ENCODE data around the gene NCOA3.

Gene NCOA3

GRCh38 chr20:47501482-47502270, at the start of gene NCOA3:
Gene NCOA3 (plus strand): TSS chr20:47501887. CDS start chr20:47622248, 120,361 bp downstream.
- Histone ChIP-seq H3K27ac (peak within 1 kb of the TSS; percentile 90 to 99), H3K4me3 (peak within 1 kb of the TSS; percentile 97)
- TF ChIP-seq, protein P1, sequence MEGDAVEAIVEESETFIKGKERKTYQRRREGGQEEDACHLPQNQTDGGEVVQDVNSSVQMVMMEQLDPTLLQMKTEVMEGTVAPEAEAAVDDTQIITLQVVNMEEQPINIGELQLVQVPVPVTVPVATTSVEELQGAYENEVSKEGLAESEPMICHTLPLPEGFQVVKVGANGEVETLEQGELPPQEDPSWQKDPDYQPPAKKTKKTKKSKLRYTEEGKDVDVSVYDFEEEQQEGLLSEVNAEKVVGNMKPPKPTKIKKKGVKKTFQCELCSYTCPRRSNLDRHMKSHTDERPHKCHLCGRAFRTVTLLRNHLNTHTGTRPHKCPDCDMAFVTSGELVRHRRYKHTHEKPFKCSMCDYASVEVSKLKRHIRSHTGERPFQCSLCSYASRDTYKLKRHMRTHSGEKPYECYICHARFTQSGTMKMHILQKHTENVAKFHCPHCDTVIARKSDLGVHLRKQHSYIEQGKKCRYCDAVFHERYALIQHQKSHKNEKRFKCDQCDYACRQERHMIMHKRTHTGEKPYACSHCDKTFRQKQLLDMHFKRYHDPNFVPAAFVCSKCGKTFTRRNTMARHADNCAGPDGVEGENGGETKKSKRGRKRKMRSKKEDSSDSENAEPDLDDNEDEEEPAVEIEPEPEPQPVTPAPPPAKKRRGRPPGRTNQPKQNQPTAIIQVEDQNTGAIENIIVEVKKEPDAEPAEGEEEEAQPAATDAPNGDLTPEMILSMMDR (IDR thresholded peaks at IDR 0.05) = no peak
- DNase-seq (ENCODE audit: low spot score) = peak; percentile 90

DNA sequence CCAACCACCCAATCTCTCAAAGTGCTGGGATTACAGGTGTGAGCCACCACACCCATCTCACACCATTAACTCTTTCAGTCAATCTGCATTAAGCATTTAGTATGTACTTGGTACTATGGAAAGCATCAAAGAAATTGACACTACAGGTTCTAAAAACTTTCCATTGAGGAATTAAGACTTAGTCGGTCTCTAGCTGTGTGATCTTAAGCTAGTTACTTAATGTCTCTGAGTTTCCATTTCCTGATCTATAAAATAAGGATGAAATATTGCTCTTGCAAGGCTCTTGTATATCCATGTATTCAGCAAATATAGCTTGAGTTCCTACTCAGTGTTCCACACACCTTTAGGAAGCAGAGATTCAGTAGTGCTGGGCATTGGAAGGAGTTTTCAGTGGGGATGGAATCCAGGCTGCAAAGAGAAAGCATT, 48.9 kb upstream of the NCOA3 start:
- TF ChIP-seq, protein P1 (IDR thresholded peaks at IDR 0.05) = no peak
- Histone ChIP-seq H3K4me3 (no peak overlapping the region), H3K27ac (peak overlapping the region in 1 of 2 donors; percentile 55)
- DNase-seq (ENCODE audit: low spot score) = no peak

DNA sequence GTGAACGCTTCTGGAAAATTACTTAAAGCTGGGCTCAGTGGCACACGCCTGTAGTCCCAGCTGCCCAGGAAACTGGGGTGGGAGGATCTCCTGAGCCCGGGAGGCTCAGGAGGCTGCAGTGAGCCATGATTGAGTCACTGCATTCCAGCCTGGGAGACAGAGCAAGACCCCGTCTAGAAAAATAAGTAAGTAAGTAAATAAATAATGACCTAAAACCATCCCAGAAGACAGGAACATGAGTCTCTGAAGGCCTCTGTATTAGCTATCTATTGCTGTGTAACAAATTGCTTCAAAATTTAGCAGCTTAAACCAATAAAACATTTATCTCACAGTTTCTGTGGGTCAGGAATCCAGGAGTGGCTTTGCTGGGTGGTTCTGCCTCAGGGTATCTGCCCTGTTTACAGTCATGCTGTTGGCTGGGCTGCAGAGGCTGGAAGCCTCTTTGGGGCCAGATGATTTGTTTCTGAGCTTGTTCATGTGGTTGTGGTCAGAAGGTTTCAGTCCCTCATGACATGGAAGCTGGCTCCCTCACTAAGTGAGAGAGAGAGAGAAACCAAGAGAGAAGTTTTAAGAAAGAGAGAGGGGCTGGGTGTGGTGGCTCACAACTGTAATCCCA, 48.4 kb upstream of the NCOA3 start:
- H3K4me3 ChIP-seq = no peak overlapping the region
- TF ChIP-seq, protein P1 (IDR thresholded peaks at IDR 0.05) = no peak
- DNase-seq (ENCODE audit: low spot score) = no peak
- peak overlapping the region in 1 of 2 donors; percentile 55 for H3K27ac ChIP-seq

DNA sequence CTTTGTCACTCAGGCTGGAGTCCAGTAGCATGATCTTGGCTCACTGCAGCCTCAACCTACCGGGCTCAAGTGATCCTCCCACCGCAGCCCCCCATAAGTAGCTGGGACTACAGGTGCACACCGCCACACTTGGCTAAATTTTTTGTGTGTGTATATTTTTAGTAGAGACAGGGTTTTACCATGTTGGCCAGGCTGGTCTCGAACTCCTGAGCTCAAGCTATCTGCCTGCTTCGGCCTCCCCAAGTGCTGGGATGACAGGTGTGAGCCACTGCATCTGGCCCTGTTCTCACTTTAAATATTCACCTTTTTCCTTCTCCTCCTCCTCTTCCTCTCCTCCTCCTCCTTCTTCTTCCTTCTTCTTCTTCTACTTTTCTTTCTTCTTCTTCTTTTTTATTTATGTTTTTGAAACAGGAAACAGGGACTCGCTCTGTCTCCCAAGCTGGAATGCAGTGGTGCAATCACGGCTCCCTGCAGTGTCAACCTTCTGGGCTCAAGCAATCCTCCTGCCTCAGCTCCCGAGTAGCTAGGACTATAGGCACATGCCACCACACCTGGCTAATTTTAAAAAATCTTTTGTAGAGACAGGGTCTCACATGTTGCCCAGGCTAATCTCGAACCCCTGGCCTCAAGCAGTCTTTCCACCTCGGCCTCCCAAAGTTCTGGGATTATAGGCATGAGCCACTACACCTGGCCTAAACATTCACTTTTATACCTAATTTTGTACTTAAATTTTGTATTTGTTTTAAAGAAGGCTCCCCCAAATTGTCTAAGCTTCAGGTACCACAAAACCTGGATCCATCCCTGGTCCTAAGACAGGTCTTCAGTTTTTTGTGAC, 47.2 kb upstream of the NCOA3 start:
- TF ChIP-seq, protein P1 (IDR thresholded peaks at IDR 0.05) = no peak
- no peak for DNase-seq (ENCODE audit: low spot score)
- H3K27ac ChIP-seq = no peak overlapping the region

GRCh38 chr20:47455133-47456040, 46.3 kb upstream of the NCOA3 start:
- no peak overlapping the region for H3K27ac ChIP-seq
- DNase-seq (ENCODE audit: low spot score) = no peak

More for the DNA sequence above, 47.2 kb upstream of the NCOA3 start:
- H3K4me3 ChIP-seq = no peak overlapping the region

More at GRCh38 chr20:47455133-47456040, 46.3 kb upstream of the NCOA3 start:
- no peak overlapping the region for H3K4me3 ChIP-seq
- TF ChIP-seq, protein P1 (IDR thresholded peaks at IDR 0.05) = no peak
